Endothelial cell of umbilical vein (primary cell): ENCODE data around the gene MAGI1.

ENCODE experiments used
- EZH2 ChIP-seq: IDR thresholded peaks from 2 replicates; pipeline ENCODE4 v1.6.1; 2012; ENCODE audit warnings: borderline replicate concordance, low read depth, mild to moderate bottlenecking, moderate library complexity, low read length, inconsistent platforms; ENCODE audit not compliant: severe bottlenecking
- POLR2A ChIP-seq: IDR thresholded peaks from 2 replicates; pipeline ENCODE4 v1.6.1; 2012; ENCODE audit warnings: low read depth, mild to moderate bottlenecking, control low read depth, low read length
- POLR2AphosphoS5 ChIP-seq: IDR thresholded peaks from 2 replicates; pipeline ENCODE4 v1.6.1; 2012; ENCODE audit warnings: low read depth, mild to moderate bottlenecking, control low read depth, low read length, moderate library complexity; ENCODE audit not compliant: insufficient read depth
- TF ChIP-seq, protein P1 (sequence below), 2 donors: IDR thresholded peaks; 1 replicate in 1 of 2; 2 replicates in 1 of 2; pipeline ENCODE4 v1.5.1; 2011; ENCODE audit warnings: low read length in 2 of 2, mild to moderate bottlenecking in 2 of 2, moderate library complexity in 2 of 2, control low read depth in 1 of 2, inconsistent platforms in 1 of 2, low read depth in 1 of 2; ENCODE audit not compliant: insufficient read depth in 1 of 2; ENCODE audit errors: extremely low read depth in 1 of 2

DNA sequence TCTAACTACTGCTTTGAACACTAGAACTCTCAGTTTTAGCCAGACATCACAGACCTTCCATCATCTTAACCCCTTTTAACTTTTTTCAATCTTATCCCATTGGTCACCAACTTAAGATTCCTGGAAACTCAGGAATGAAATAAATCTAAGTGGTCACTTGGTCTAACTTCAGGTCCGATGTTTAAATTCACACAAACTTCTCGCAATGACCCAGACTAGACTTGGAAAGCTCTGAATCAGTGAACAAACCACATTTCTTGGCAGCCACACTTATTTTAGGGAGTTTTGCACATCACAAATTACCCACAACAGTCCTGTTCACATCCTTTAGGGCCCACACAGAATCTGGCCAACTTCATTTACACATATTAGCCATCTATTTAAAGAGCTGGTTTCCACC, 118.9 kb downstream of the MAGI1 start:
- TF ChIP-seq EZH2 (no peak), POLR2A (no peak), POLR2AphosphoS5 (no peak)
- TF ChIP-seq, protein P1, sequence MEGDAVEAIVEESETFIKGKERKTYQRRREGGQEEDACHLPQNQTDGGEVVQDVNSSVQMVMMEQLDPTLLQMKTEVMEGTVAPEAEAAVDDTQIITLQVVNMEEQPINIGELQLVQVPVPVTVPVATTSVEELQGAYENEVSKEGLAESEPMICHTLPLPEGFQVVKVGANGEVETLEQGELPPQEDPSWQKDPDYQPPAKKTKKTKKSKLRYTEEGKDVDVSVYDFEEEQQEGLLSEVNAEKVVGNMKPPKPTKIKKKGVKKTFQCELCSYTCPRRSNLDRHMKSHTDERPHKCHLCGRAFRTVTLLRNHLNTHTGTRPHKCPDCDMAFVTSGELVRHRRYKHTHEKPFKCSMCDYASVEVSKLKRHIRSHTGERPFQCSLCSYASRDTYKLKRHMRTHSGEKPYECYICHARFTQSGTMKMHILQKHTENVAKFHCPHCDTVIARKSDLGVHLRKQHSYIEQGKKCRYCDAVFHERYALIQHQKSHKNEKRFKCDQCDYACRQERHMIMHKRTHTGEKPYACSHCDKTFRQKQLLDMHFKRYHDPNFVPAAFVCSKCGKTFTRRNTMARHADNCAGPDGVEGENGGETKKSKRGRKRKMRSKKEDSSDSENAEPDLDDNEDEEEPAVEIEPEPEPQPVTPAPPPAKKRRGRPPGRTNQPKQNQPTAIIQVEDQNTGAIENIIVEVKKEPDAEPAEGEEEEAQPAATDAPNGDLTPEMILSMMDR (IDR thresholded peaks at IDR 0.05; ENCODE audit: extremely low read depth in 1 of 2, insufficient read depth in 1 of 2, low read depth in 1 of 2, low read length in 2 of 2) = no peak
